MM.1S (cell line): ENCODE measurements around the gene SUFU.
A peak's percentile ranks its signal among the peaks of the same experiment; 100 is the strongest.

Experiments used
- DNase-seq: peaks from one replicate; pipeline ENCODE4 v3.0.0-alpha.2; 2015
- H2AFZ ChIP-seq: fragments of 300-600 bp; sonication (generic); 2 replicates; pipeline ENCODE4 v1.6.0; 2016; ENCODE audit warnings: antibody characterized with exemption, low read length
- H3F3A ChIP-seq: fragments of 300-600 bp; sonication (generic); 2 replicates; pipeline ENCODE4 v1.6.1; 2016; ENCODE audit warnings: mild to moderate bottlenecking, antibody characterized with exemption, low read length, moderate library complexity, mixed read lengths; ENCODE audit not compliant: insufficient read depth
- H3K27ac ChIP-seq: fragments of 300-600 bp; sonication (generic); 2 replicates; pipeline ENCODE4 v1.5.1; 2016; ENCODE audit warnings: mild to moderate bottlenecking, low read length
- H3K27me3 ChIP-seq: fragments of 300-600 bp; sonication (generic); replicated peaks from 2 replicates; pipeline ENCODE4 v1.6.0; 2016; ENCODE audit warnings: low read length; ENCODE audit not compliant: insufficient read depth
- H3K36me3 ChIP-seq: fragments of 300-600 bp; sonication (generic); replicated peaks from 2 replicates; pipeline ENCODE4 v1.6.1; 2016; ENCODE audit warnings: mild to moderate bottlenecking, low read length, mixed read lengths; ENCODE audit not compliant: insufficient read depth
- H3K4me1 ChIP-seq: fragments of 300-600 bp; sonication (generic); 2 replicates; pipeline ENCODE4 v1.6.1; 2016; ENCODE audit warnings: low read length, mixed read lengths
- H3K4me2 ChIP-seq: fragments of 300-600 bp; sonication (generic); 2 replicates; pipeline ENCODE4 v1.6.0; 2016; ENCODE audit warnings: low read depth, low read length
- H3K4me3 ChIP-seq: fragments of 300-600 bp; sonication (generic); 2 replicates; pipeline ENCODE4 v1.5.1; 2016; ENCODE audit warnings: low read length, mixed read lengths
- H3K79me2 ChIP-seq: fragments of 300-600 bp; sonication (generic); 2 replicates; pipeline ENCODE4 v1.6.1; 2016; ENCODE audit warnings: mixed run types, low read length, mixed read lengths
- H3K9ac ChIP-seq: fragments of 300-600 bp; sonication (generic); 2 replicates; pipeline ENCODE4 v1.6.1; 2016; ENCODE audit warnings: low read length, mixed read lengths
- H3K9me2 ChIP-seq: fragments of 300-600 bp; sonication (generic); replicated peaks from 2 replicates; pipeline ENCODE4 v1.6.1; 2016; ENCODE audit warnings: mild to moderate bottlenecking, low read length, mixed read lengths; ENCODE audit not compliant: insufficient read depth
- H3K9me3 ChIP-seq: fragments of 300-600 bp; sonication (generic); replicated peaks from 2 replicates; pipeline ENCODE4 v1.6.1; 2016; ENCODE audit warnings: mild to moderate bottlenecking, low read length, mixed read lengths; ENCODE audit not compliant: insufficient read depth
- H4K20me1 ChIP-seq: fragments of 300-600 bp; sonication (generic); 2 replicates; pipeline ENCODE4 v1.6.1; 2016; ENCODE audit warnings: mild to moderate bottlenecking, low read length, moderate library complexity, mixed read lengths; ENCODE audit not compliant: insufficient read depth
- CTCF ChIP-seq: fragments of 300-600 bp; sonication (generic); IDR thresholded peaks from 2 replicates; pipeline ENCODE4 v1.5.1; 2016; ENCODE audit warnings: antibody characterized with exemption, low read length, mixed read lengths
- EZH2 ChIP-seq: fragments of 300-600 bp; sonication (generic); optimal IDR thresholded peaks from 2 replicates; pipeline ENCODE3; 2017; ENCODE audit warnings: low read depth, mild to moderate bottlenecking, antibody characterized with exemption, low read length, mixed read lengths
- EZH2phosphoT487 ChIP-seq: fragments of 300-600 bp; sonication (generic); IDR thresholded peaks from 2 replicates; pipeline ENCODE4 v1.6.1; 2018; ENCODE audit warnings: antibody characterized with exemption, low read length

SUFU gene

DNA sequence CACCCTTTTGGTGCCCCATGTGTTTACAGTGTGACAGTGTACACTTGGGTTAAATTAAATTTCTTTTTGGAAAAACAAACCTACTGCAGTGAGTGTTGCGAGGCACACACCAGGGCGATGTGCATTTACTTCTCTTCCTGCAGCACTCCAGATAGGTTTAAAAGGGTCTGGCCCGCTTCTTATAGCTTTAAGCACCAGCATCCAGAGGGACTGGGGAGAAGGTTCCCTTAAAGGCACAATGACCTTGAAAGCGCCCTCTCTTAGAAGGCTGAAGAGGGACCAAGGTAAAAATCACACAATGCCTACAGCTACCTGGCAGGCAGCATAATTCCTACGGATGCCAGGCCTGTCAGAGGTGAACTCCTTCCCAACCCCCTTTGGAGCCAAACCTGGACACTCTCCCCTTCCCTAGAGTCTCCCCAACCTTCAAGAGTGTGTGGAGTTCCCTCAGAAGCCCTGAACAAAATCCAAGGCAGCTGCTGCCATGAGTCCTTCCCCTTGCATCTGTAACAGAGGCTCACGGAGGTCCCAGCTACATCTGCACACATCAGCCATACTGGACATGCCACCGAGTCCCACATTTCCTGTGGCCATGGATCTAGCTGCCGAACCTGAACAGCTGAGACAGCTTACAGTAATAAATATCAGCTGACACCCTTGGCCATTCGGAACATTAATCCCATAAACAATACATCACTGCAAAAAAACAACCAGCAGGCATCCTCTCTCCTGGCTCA, 173.7 kb downstream of the SUFU start:
- TF ChIP-seq EZH2phosphoT487 (no peak), CTCF (no peak), EZH2 (no peak)
- no peaks in the 10 kb centered on the region for H3K36me3 ChIP-seq
- no peak overlapping the region for H3K27ac ChIP-seq
- no peaks in the 10 kb centered on the region for H3K4me1 ChIP-seq
- 0 out of 2 replicates have a peak, but pooled peaks cover 4% of the 10 kb centered on the region for H3F3A ChIP-seq
- no peak for DNase-seq
- no peaks in the 10 kb centered on the region for H3K9me3 ChIP-seq
- no peak overlapping the region for H3K9ac ChIP-seq
- no peak overlapping the region for H2AFZ ChIP-seq
- H3K4me2 ChIP-seq, result no peak overlapping the region
- H3K27me3 ChIP-seq, result no peaks in the 10 kb centered on the region
- no peaks in the 10 kb centered on the region for H3K9me2 ChIP-seq
- H4K20me1 ChIP-seq, result no peaks in the 10 kb centered on the region
- H3K4me3 ChIP-seq, result no peak overlapping the region
- H3K79me2 ChIP-seq, result no peaks in the 10 kb centered on the region

DNA sequence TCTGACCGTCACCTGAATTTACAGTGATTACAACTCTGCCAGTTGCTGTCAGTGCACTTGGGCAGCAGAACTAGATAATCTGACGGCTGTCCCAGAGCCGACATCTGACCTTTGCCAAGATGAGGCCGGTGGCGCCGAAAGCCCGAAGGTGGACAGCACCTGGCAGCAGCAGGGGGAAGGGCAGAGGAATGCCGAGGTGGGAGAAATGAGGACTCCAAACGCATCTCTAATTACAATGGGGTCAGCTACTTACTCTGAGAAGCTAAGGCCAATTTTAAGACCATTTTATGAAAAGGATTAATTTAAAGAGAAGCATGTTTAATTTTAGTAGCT, 174.3 kb downstream of the SUFU start:
- Histone ChIP-seq H3K9ac (no peak overlapping the region), H3K4me3 (no peak overlapping the region), H3K79me2 (no peaks in the 10 kb centered on the region), H3K4me1 (no peaks in the 10 kb centered on the region), H3K9me3 (no peaks in the 10 kb centered on the region), H3K27ac (no peak overlapping the region), H3K9me2 (no peaks in the 10 kb centered on the region), H2AFZ (no peak overlapping the region), H3K27me3 (no peaks in the 10 kb centered on the region), H4K20me1 (no peaks in the 10 kb centered on the region), H3K4me2 (no peak overlapping the region), H3K36me3 (no peaks in the 10 kb centered on the region), H3F3A (0 out of 2 replicates have a peak, but pooled peaks cover 4% of the 10 kb centered on the region)
- TF ChIP-seq EZH2phosphoT487, result no peak
- no peak for TF ChIP-seq EZH2
- no peak for TF ChIP-seq CTCF
- DNase-seq, result no peak

GRCh38 chr10:102678842-102679289, 175.1 kb downstream of the SUFU start:
- H3K27me3 ChIP-seq, result no peaks in the 10 kb centered on the region
- H4K20me1 ChIP-seq, result no peaks in the 10 kb centered on the region
- H3K36me3 ChIP-seq, result no peaks in the 10 kb centered on the region
- H3K4me3 ChIP-seq, result no peak overlapping the region
- no peak overlapping the region for H3K4me2 ChIP-seq
- H3K79me2 ChIP-seq, result no peaks in the 10 kb centered on the region
- peak; percentile 27 for DNase-seq
- no peak overlapping the region for H2AFZ ChIP-seq
- no peak overlapping the region for H3K27ac ChIP-seq
- H3K9me3 ChIP-seq, result no peaks in the 10 kb centered on the region
- TF ChIP-seq CTCF (peak; percentile 60), EZH2 (no peak)
- no peaks in the 10 kb centered on the region for H3K4me1 ChIP-seq
- H3K9me2 ChIP-seq, result no peaks in the 10 kb centered on the region
- H3F3A ChIP-seq, result 0 out of 2 replicates have a peak, but pooled peaks cover 4% of the 10 kb centered on the region
- no peak overlapping the region for H3K9ac ChIP-seq
